ENCODE measurements around the gene FN3KRP. TPM values are rescaled to one million over a fixed set of nuclear protein-coding genes. Genes with fewer than 3 reads are reported as not detected.
A peak's percentile ranks its signal among the peaks of the same experiment; 100 is the strongest.

Gene FN3KRP
- total and polyA plus RNA-seq, 9 donors = 9.9 to 51.5 (median 39.0) TPM

DNA sequence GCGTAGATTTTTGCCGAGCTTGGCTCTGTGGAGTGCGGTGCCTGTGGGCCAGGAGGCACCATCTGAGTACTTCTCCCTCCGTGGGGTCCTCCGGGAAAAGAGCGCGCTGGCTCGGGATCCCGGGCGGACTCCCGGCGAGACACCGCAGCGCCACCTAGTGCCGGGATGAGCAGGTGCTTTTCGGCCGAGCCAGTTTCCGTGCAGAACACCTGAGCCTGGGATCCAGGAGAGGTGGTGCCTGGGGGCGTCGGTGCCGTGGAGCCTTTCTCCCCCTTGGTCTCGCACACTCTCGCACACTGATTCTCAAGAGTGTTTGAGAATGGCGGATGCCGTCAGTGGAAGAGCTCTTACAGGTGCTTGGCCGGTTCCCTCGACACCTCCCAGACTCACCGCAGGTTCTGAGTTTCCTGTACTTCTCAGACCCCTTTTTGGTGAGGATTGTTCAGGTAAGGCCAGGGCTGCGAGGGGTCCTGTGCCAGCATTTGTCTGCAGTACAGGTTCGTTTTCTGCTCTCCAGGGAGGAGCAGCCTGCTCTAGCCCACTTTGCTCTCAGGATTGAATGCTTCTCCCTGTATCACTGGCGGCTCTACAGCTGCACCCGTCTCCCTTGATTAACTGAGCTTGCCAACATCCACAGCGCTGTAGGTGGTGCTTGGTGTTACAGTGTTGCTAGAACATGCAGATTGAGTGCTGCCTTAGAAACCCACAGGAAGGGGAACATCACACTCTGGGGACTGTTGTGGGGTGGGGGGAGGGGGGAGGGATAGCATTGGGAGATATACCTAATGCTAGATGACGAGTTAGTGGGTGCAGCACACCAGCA lies 58.7 kb downstream of the FN3KRP start:
- peak; percentile 69 to 85 (median 79) for DNase-seq
- Histone ChIP-seq H3K4me3 (no peak overlapping the region), H3K27ac (no peak overlapping the region), H3K9me3 (no peaks in the 10 kb centered on the region), H3K4me1 (ENCODE audit: insufficient read depth) (no peaks in the 10 kb centered on the region), H3K27me3 (no peaks in the 10 kb centered on the region), H3K36me3 (no peaks in the 10 kb centered on the region)
- TF ChIP-seq EP300 (IDR thresholded peaks at IDR 0.05) = no peak
- TF ChIP-seq, protein P1, sequence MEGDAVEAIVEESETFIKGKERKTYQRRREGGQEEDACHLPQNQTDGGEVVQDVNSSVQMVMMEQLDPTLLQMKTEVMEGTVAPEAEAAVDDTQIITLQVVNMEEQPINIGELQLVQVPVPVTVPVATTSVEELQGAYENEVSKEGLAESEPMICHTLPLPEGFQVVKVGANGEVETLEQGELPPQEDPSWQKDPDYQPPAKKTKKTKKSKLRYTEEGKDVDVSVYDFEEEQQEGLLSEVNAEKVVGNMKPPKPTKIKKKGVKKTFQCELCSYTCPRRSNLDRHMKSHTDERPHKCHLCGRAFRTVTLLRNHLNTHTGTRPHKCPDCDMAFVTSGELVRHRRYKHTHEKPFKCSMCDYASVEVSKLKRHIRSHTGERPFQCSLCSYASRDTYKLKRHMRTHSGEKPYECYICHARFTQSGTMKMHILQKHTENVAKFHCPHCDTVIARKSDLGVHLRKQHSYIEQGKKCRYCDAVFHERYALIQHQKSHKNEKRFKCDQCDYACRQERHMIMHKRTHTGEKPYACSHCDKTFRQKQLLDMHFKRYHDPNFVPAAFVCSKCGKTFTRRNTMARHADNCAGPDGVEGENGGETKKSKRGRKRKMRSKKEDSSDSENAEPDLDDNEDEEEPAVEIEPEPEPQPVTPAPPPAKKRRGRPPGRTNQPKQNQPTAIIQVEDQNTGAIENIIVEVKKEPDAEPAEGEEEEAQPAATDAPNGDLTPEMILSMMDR (IDR thresholded peaks at IDR 0.05) = peak; percentile 77 to 94 (median 81)
- 36 to 37% (median 36%) methylated on average over 32 to 34 of the region's 34 CpGs for WGBS, 3 donors
- intact Hi-C loops (cut with DNase I) = loop anchor here in 2 of 4 donors (2.0 to 10.0 kb wide), 2 partner anchors 420 to 424 kb away; partner anchors contain the start of gene TEX19 (in 1 of the 2)

DNA sequence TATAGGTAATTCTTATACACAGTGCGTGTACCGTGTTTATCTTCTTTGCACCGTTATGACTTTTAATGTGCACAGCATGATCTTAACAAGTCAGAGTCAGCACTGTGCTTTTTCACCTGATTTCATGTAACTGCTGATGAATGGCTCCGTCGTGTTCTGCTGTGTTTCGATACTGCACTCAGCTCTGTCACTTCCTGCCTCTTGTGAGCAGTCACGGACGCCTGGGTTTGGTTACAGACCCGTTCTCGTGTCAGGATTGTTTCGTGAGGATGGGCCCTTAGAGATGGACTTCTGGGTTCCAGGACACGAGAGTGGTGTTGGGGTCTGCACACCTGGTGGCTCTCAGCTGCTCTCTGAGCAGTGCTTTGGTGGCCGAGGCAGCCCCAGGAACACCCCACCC lies 59.9 kb downstream of the FN3KRP start:
- intact Hi-C loops (cut with DNase I) = loop anchor here in 1 of 4 donors (10.0 kb wide), 1 partner anchor 422 kb away; the partner anchor contains the start of gene TEX19
- TF ChIP-seq POLR2A (IDR thresholded peaks at IDR 0.05) (no peak), EP300 (IDR thresholded peaks at IDR 0.05) (no peak)
- TF ChIP-seq, protein P1 (IDR thresholded peaks at IDR 0.05) = no peak
- no peaks in the 10 kb centered on the region for H3K27me3 ChIP-seq
- no peaks in the 10 kb centered on the region for H3K4me1 ChIP-seq (ENCODE audit: insufficient read depth)
- H3K4me3 ChIP-seq = no peak overlapping the region
- DNase-seq = no peak
- no peaks in the 10 kb centered on the region for H3K9me3 ChIP-seq
- no peaks in the 10 kb centered on the region for H3K36me3 ChIP-seq
- no peak overlapping the region for H3K27ac ChIP-seq
- 91 to 96% (median 92%) methylated on average over 13 of the region's 13 CpGs for WGBS, 3 donors

Small RNA genes within 50 kb of the gene (microRNA-seq; reads per million reads assigned to microRNA genes)
- 0.71 to 3.0 (median 1.3) reads per million in 3 donors for gene MIR4525

Small RNA genes within 50 kb of the gene (small RNA-seq; reads per million reads assigned to genes)
- gene MIR4525 = not detected

Other genes with a start within 250 kb of the FN3KRP start
- gene FOXK2, start 197.0 kb upstream of the FN3KRP start, total RNA-seq = 10 to 100 TPM; 27.2 to 67.6 (median 48.2) TPM
- gene FOXK2, start 197.0 kb upstream of the FN3KRP start, polyA plus RNA-seq = 10 to 100 TPM; 19.1 to 28.8 TPM
- 10 to 100 TPM; 43.0 to 99.3 (median 83.5) TPM for gene WDR45B, start 68.3 kb upstream of the FN3KRP start, total RNA-seq
- gene WDR45B, start 68.3 kb upstream of the FN3KRP start, polyA plus RNA-seq = 10 to 100 TPM; 55.2 to 58.0 TPM
- gene RAB40B, start 18.0 kb upstream of the FN3KRP start, total RNA-seq = 10 to 100 TPM; 10.0 to 25.9 (median 14.9) TPM
- 10 to 100 TPM in 1 of 2 donors, 1 to 10 TPM in 1; 9.2 to 18.6 TPM for gene RAB40B, start 18.0 kb upstream of the FN3KRP start, polyA plus RNA-seq
- 100 to 1,000 TPM in 1 of 7 donors, 10 to 100 TPM in 6; 14.5 to 106 (median 44.6) TPM for gene FN3K, start 18.9 kb downstream of the FN3KRP start, total RNA-seq
- 10 to 100 TPM; 12.0 to 22.0 TPM for gene FN3K, start 18.9 kb downstream of the FN3KRP start, polyA plus RNA-seq
- gene TBCD, start 35.4 kb downstream of the FN3KRP start, total RNA-seq = 10 to 100 TPM; 44.4 to 88.3 (median 71.4) TPM
- 10 to 100 TPM; 29.2 to 55.9 TPM for gene TBCD, start 35.4 kb downstream of the FN3KRP start, polyA plus RNA-seq
- gene ZNF750, start 123.3 kb downstream of the FN3KRP start, total RNA-seq = not detected
- under 1 TPM in 1 of 2 donors, not detected in 1; 0.02 TPM for gene ZNF750, start 123.3 kb downstream of the FN3KRP start, polyA plus RNA-seq

Measured in ovary (tissue), 9 donors.